GM19324 (cell line): Measurements from ENCODE around the gene NT5DC4.

Source experiments
- ATAC-seq: cut with Tn5 transposase; IDR thresholded peaks from one replicate; pipeline ENCODE4 v1.9.1; 2021; ENCODE audit warnings: mild to moderate bottlenecking, moderate library complexity; ENCODE audit not compliant: unreplicated experiment, low FRiP score

The NT5DC4 gene

DNA sequence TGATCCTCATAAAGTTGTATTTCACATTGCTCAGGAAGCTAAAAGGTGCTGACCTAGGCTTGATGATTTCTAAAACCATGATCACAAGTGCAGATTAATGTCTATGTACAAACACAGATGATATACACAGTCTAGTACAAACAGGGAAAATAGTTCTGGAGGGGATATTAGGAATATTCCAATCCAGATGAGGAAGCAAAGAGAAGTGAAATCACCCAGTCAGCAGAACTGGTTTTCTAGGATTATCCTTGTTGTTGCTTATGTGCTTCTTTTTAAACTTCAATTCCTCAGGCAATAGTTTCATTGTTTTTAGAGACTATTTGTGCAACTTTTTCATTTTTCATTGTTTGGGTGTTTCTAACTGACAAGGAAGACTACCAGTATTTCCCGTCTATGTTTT is 58.8 kb downstream of the NT5DC4 start:
- ATAC-seq, result no peak

DNA sequence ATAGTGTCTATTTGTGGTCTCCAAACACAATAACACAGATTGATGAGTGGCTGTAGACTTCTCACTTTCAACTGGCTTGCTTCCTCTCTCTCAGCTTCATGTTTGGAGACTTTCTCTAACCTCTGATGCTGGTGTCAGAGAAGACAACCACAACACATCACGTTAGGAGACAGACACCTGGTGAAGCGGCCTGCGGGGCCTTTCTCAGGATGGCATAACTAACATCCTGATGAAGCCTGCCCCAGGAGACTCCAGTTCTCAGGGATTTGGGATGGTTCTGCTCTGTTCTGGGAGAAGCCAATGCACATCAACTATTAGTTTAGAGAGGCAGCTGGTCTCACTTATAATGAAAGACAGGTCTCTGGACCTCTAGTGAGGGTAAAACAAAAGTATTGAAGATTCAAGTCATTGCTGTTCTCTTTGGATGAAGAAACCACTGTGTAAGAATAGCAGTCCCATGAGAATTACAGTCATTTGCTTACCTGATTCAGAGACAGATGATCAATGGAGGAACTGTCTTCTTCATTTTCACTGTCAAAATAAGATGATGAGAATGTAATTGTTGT is 61.5 kb downstream of the NT5DC4 start:
- ATAC-seq, result peak; percentile 84

DNA sequence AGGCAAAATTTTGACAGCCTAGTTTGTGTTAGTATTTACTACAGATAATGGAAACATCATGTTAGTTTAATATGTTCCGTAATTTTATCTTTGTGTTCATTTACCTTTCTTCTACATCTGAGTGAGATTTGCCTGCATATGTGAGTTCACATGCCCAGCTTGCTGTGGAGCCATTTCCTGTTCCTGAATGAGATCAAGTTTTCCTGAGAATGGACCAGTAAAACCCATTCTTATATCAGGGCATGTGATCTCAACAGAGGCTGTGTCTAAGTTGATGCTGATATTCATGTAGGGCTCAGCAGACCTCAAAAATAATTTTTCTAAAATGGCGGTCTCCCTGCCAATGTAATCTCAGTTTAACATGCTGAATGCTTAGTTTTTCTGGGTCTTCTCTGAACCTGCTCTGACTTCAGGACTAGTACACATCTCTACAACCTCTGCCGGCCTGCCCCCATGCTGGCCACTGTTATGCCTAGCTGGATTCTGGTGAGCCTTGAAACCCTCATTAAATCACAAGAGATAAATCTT is 62.4 kb downstream of the NT5DC4 start:
- ATAC-seq, result no peak

DNA sequence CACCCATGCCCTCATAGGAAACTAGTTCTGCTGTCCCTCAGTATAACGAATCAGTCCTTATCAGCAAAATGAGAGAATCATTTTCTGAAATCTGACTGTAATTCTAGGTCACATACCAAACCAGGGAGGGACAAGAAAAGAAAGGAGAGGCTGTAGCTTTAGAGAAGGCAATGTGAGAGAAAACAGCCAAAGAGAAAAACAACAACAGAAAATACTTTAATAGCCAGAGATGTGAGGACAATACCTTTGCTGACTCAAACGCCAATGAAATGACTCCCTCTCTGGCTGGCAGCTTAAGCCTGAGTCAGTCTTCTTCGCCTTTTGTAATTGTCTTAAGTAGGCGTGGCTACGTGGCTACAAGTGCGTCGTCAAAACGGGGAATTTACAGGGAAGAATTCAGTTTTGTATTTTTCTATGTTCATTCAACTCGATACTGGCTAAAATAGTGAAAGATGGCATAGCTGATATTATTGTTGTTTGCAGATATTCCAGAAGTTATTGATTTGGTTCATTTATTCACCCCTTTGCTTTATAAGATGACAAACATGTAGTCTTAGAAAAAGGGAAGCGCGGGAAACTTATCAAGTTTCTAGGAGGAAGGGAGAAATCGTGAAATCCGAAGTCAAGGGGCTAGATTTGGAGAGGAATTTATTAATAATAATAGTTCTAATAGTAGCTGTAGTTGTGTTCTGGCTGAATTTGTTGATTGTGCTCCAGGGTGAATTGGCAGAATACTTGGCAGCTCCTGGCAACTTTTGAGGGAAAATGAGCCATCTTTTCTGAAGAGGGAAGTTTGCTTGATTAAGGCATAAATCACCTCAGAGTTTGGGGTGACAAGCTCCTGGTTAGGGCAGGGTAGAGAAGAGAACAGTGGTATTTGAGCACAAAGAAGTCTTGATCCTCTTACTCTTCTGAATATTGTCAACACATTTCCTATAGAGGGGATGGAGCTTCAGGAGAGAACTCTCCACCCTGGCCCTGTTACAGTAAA is 63.7 kb downstream of the NT5DC4 start, which contains the start of gene IL1A:
IL1A (minus strand) TSS at position 295 of the 991 bp plus-strand sequence. CDS start 723 bp downstream, outside the sequence.
- no peak for ATAC-seq

DNA sequence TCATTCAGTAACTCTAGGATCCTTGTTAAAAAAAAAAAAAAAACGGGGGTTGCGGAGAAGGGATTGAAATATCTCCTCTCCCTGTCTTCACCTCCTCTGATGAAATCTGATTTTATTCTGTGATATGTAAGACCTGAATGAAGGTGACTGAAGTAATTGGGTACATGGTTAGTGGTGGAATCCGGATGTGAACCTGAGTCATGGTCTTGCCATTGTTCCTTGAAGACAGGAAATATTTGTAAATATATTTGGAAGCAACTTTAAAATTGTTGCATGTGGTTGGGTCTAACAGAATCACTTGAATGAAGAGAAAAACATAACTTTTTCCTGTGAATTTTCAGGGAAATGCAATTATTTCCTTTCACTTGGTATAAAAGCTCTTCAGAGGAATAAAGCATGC is 66.5 kb downstream of the NT5DC4 start:
- ATAC-seq, result no peak

DNA sequence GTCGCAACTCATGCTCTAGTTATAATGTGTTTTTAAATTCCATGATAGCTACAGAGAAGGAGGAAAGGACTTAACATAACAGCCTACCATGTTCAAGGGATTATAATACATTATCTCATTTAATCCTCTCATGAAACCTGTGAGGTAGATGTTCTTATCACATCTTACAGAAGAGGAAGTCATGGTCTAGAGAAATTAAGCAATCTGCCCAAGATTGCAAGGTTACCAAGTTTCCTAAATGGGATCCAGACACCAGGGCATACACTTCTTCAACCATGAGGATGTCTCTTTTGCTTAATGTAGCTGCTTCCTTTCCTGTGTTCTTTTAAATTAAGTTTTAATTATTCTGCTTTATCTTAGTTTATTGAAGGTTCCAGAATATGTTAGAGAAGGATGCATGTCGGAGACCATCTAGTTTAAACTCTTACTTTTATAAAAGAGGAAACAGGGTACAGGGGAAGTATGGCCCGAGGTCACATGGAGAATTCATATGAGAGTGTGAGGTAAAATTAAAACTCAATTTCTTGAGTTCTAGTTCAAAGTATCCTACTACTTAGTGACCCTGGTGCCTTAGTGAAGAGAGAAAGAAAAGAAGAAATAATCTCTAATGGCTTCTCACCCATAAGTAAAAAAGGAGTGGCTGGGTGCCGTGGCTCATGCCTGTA is 67.0 kb downstream of the NT5DC4 start:
- no peak for ATAC-seq

DNA sequence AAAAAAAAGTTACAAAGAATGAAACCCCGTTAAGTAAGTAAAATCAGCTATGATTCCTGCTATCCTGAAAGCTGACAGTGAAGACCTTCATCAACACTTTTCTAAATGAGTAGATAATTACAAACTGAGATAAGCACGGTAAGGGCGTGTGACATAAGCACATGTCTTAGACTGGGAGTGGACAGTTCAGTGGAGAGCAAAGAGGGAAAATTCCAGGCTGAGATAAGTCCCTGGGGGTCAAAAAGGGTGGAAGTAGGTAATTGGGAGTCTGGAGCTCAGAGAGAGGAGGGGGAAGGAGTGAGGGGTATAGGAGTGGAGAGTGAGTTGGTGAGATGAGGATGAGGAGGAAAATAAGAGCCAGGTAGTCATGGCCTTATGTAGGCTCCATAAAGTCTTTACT is 67.8 kb downstream of the NT5DC4 start:
- ATAC-seq, result no peak
